Transverse colon (tissue), 4 donors: ENCODE results near the gene TMEM143. TPM values are rescaled to one million over a fixed set of nuclear protein-coding genes. Genes with fewer than 3 reads are reported as not detected.

Experiments
- DNase-seq: peaks from one replicate; pipeline ENCODE4 v3.0.0-alpha.2; 2019
- H3K27ac ChIP-seq, 4 donors: fragments of 200-600 bp; sonication (generic); 2 replicates each; pipeline ENCODE4 v1.5.1; 2016 to 2018; ENCODE audit warnings: inconsistent platforms in 4 of 4
- H3K27me3 ChIP-seq: fragments of 200-600 bp; sonication (generic); 2 replicates; pipeline ENCODE4 v1.5.1; 2017; ENCODE audit warnings: inconsistent platforms
- H3K36me3 ChIP-seq, 4 donors: fragments of 200-600 bp; sonication (generic); 2 replicates each; pipeline ENCODE4 v1.5.1; 2017 to 2019; ENCODE audit warnings: inconsistent platforms in 4 of 4
- H3K4me1 ChIP-seq, 4 donors: fragments of 200-600 bp; sonication (generic); 2 replicates each; pipeline ENCODE4 v1.5.1; 2017 to 2020; ENCODE audit warnings: inconsistent platforms in 4 of 4
- H3K4me3 ChIP-seq, 4 donors: fragments of 200-600 bp; sonication (generic); 1 replicate in 1 of 4; 2 replicates in 3 of 4; pipeline versions ENCODE4 v1.5.1 to v1.6.1; 2017 to 2019; ENCODE audit warnings: inconsistent platforms in 4 of 4
- H3K9me3 ChIP-seq, 2 donors: fragments of 200-600 bp; sonication (generic); 2 replicates each; pipeline ENCODE4 v1.5.1; 2017 to 2019; ENCODE audit warnings: inconsistent platforms in 2 of 2
- CTCF ChIP-seq, 5 experiments: fragments of 200-600 bp in 3 of 5; fragments of 450-650 bp in 2 of 5; sonication (generic) in 3 of 5; IDR thresholded peaks; 1 replicate in 2 of 5; 2 replicates in 3 of 5; pipeline ENCODE4 v1.5.1; 2016 to 2017; ENCODE audit warnings: antibody characterized with exemption in 5 of 5, inconsistent platforms in 3 of 5, mild to moderate bottlenecking in 2 of 5, moderate library complexity in 1 of 5
- EP300 ChIP-seq: sonication (generic); formaldehyde crosslinking; IDR thresholded peaks from one replicate; pipeline ENCODE4 v1.6.1; 2017; ENCODE audit warnings: antibody characterized with exemption, low read depth
- POLR2A ChIP-seq: fragments of 450-650 bp; IDR thresholded peaks from one replicate; pipeline ENCODE4 v1.6.1; 2016; ENCODE audit warnings: antibody characterized with exemption, mild to moderate bottlenecking, moderate library complexity
- POLR2AphosphoS5 ChIP-seq, 3 donors: sonication (generic); formaldehyde crosslinking; IDR thresholded peaks; one replicate each; pipeline ENCODE4 v1.6.1; 2016; ENCODE audit warnings: antibody characterized with exemption in 3 of 3
- WGBS, 2 donors: methylation state at CpG; one replicate each; pipeline ENCODE4 v1.1.5; 2018; ENCODE audit warnings: low coverage in 1 of 2; 5-methylcytosine and 5-hydroxymethylcytosine counted together
- in situ Hi-C, 4 donors: fragments of 200-750 bp; cut with MboI; loops; one replicate each; pipeline versions ENCODE4 v1.15.0 to v1.15.1; 2017; ENCODE audit warnings: low sequenced_read_pairs in 3 of 4, low pct_ligation_motif_present in 1 of 4, low pct_unique_long_range_greater_than_20kb in 1 of 4
- intact Hi-C: fragments of 100-400 bp; cut with DNase I; formaldehyde crosslinking; loops from one replicate; pipeline ENCODE4 v1.15.1; 2023; ENCODE audit warnings: low total_unique reads
- total RNA-seq, 4 donors: library from RNA; depleted of rRNA; stranded (reverse); fragments of >200 nt; gene quantifications; one replicate each; pipeline ENCODE4 v1.1.0, GENCODE V29; 2016

Gene TMEM143
- total RNA-seq, 4 donors from 2014 or later = 9.1 to 27.7 (median 15.2) TPM

DNA sequence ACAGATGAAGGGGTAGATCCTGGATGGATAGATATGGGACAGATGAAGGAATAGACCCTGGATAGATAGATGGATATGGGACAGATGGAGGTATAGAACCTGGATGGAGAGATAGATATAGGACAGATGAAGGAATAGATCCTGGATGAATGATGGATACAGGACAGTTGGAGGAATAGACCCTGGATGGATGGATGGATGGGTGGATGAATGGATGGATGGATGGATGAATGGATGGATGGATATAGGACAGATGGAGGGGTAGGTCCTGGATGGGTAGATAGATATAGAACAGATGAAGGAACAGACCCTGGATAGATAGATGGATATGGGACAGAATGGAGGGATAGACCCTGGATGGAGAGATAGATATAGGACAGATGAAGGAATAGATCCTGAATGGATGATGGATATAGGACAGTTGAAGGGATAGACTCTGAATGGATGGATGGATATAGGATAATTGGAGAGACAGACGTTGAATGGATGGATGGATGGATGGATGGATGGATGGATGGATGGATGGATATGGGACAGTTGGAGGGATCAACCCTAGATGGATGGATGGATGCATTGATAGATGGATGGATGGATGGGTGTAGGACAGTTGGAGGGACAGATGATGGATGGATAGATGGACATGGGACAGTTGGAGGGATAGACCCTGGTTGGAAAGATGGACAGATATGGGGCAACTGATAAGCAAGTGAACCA, 61.7 kb downstream of the TMEM143 start:
- Histone ChIP-seq H3K36me3 (no peaks in the 10 kb centered on the region), H3K4me1 (no peaks in the 10 kb centered on the region), H3K9me3 (no peaks in the 10 kb centered on the region), H3K27me3 (no peaks in the 10 kb centered on the region), H3K27ac (no peak overlapping the region), H3K4me3 (no peak overlapping the region)
- in situ Hi-C loops = loop anchor here in 1 of 4 donors (25.0 kb wide), 1 partner anchor 285 kb away; no protein-coding TSS in a partner anchor
- no peak for DNase-seq
- intact Hi-C loops = no loop called here
- WGBS, 2 donors = 81 to 88% methylated on average over 1 of the region's 1 CpG
- TF ChIP-seq CTCF (IDR thresholded peaks at IDR 0.05) (no peak), POLR2AphosphoS5 (IDR thresholded peaks at IDR 0.05) (no peak), EP300 (no peak), POLR2A (no peak)

GRCh38 chr19:48297975-48298374, 65.8 kb downstream of the TMEM143 start:
- Histone ChIP-seq H3K36me3 (no peaks in the 10 kb centered on the region), H3K27ac (no peak overlapping the region), H3K4me3 (no peak overlapping the region), H3K27me3 (peaks cover 15% of the 10 kb centered on the region), H3K4me1 (no peaks in the 10 kb centered on the region), H3K9me3 (no peaks in the 10 kb centered on the region)
- TF ChIP-seq POLR2AphosphoS5 (IDR thresholded peaks at IDR 0.05) (no peak), EP300 (no peak), POLR2A (no peak), CTCF (IDR thresholded peaks at IDR 0.05) (no peak)
- intact Hi-C loops (no loop called here), in situ Hi-C loops (loop anchor here in 2 of 4 donors (25.0 kb wide), 1 partner anchor 336 kb away; no protein-coding TSS in a partner anchor)
- 94% methylated on average over 16 of the region's 16 CpGs; no CpG with 5 or more reads in 1 of the 2 donors for WGBS, 2 donors
- no peak for DNase-seq

GRCh38 chr19:48296963-48297734, 66.6 kb downstream of the TMEM143 start:
- Histone ChIP-seq H3K4me3 (no peak overlapping the region), H3K27me3 (peaks cover 15% of the 10 kb centered on the region), H3K4me1 (no peaks in the 10 kb centered on the region), H3K9me3 (no peaks in the 10 kb centered on the region), H3K27ac (no peak overlapping the region), H3K36me3 (no peaks in the 10 kb centered on the region)
- in situ Hi-C loops = loop anchor here in 2 of 4 donors (25.0 kb wide), 1 partner anchor 335 kb away; no protein-coding TSS in a partner anchor
- 85 to 92% methylated on average over 5 to 42 of the region's 42 CpGs for WGBS, 2 donors
- TF ChIP-seq POLR2AphosphoS5 (IDR thresholded peaks at IDR 0.05) (no peak), CTCF (IDR thresholded peaks at IDR 0.05) (no peak), EP300 (no peak), POLR2A (no peak)
- intact Hi-C loops = no loop called here
- no peak for DNase-seq

DNA sequence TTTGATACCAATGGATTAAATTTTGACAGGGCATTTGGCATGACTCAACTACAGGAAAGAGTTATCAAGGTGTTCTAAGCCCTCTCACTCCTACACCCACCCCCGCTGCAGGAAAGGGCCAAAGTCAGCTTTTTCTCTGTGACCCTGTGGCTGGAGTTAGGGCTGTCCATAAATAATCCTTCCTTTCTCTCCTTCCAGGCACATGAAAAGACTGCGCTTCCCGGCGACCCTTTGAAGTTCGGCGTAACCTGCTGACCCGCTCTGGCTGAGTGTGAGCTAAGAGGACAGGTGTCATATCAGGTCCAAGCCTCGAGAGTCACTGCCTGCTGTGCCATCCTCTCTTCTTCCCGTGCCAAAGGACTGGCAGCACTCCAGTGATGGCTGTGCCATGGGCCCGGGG, 68.3 kb downstream of the TMEM143 start:
- H3K36me3 ChIP-seq = no peaks in the 10 kb centered on the region
- in situ Hi-C loops = loop anchor here in 2 of 4 donors (25.0 kb wide), 1 partner anchor 333 kb away; no protein-coding TSS in a partner anchor
- DNase-seq = no peak
- H3K27ac ChIP-seq = no peak overlapping the region
- no peaks in the 10 kb centered on the region for H3K9me3 ChIP-seq
- intact Hi-C loops = no loop called here
- TF ChIP-seq CTCF (IDR thresholded peaks at IDR 0.05) (no peak), POLR2AphosphoS5 (IDR thresholded peaks at IDR 0.05) (no peak), EP300 (no peak), POLR2A (no peak)
- H3K4me1 ChIP-seq = peaks cover 4 to 9% (median 7%) of the 10 kb centered on the region in 4 donors
- WGBS, 2 donors = 79% methylated on average over 9 of the region's 10 CpGs; no CpG with 5 or more reads in 1 of the 2 donors
- peaks cover 20% of the 10 kb centered on the region for H3K27me3 ChIP-seq
- no peak overlapping the region for H3K4me3 ChIP-seq
